NB4 (cell line): ENCODE measurements around the gene SHB.

ENCODE experiments used
- CTCF ChIP-seq: IDR thresholded peaks from one replicate; pipeline ENCODE4 v1.5.1; 2012; ENCODE audit warnings: low read depth, low read length
- POLR2A ChIP-seq: IDR thresholded peaks from 2 replicates; pipeline ENCODE4 v1.6.1; 2011; ENCODE audit warnings: mild to moderate bottlenecking; ENCODE audit not compliant: insufficient read length; ENCODE audit errors: extremely low read depth

GRCh38 chr9:38016375-38017135 is 52.5 kb downstream of the SHB start:
- TF ChIP-seq CTCF, result no peak
- no peak for TF ChIP-seq POLR2A
